GM12878 (cell line): ENCODE data around the gene APOL4.

Experiments used
- BCL3 ChIP-seq: IDR thresholded peaks from 2 replicates; pipeline ENCODE4 v1.6.1; 2011; ENCODE audit warnings: borderline replicate concordance, low read depth, mild to moderate bottlenecking, moderate library complexity, low read length; ENCODE audit not compliant: insufficient read depth, poor library complexity, severe bottlenecking
- CTCF ChIP-seq, 3 experiments: IDR thresholded peaks in 2 of 3; conservative IDR thresholded peaks in 1 of 3; 2 replicates each; pipeline ENCODE4 v1.5.1; 2011; ENCODE audit warnings: low read depth in 3 of 3, low read length in 3 of 3, mild to moderate bottlenecking in 3 of 3, control low read depth in 2 of 3, moderate library complexity in 2 of 3, inconsistent platforms in 1 of 3, mixed read lengths in 1 of 3; ENCODE audit not compliant: control insufficient read depth in 2 of 3, insufficient read depth in 1 of 3; ENCODE audit errors: extremely low read depth in 1 of 3
- ELK1 ChIP-seq: IDR thresholded peaks from 2 replicates; pipeline ENCODE4 v1.6.1; 2012; ENCODE audit warnings: low read depth, low read length, improper control_type of control experiment
- JUNB ChIP-seq: IDR thresholded peaks from 2 replicates; pipeline ENCODE4 v1.6.1; 2016; ENCODE audit warnings: antibody characterized with exemption, mild to moderate bottlenecking
- NFYB ChIP-seq: IDR thresholded peaks from 2 replicates; pipeline ENCODE4 v1.6.1; 2011; ENCODE audit warnings: low read depth, mild to moderate bottlenecking, low read length, improper control_type of control experiment, moderate library complexity; ENCODE audit not compliant: insufficient read depth
- NR2F1 ChIP-seq: fragments of 450-650 bp; conservative IDR thresholded peaks from 2 replicates; pipeline ENCODE4 v1.6.1; 2017; ENCODE audit warnings: mild to moderate bottlenecking
- POLR2A ChIP-seq: IDR thresholded peaks from 2 replicates; pipeline ENCODE4 v1.6.1; 2011; ENCODE audit warnings: low read depth, mild to moderate bottlenecking, low read length
- POLR2AphosphoS5 ChIP-seq: IDR thresholded peaks from 2 replicates; pipeline ENCODE4 v1.6.1; 2011; ENCODE audit warnings: mild to moderate bottlenecking, low read length, inconsistent platforms
- RCOR1 ChIP-seq: conservative IDR thresholded peaks from 2 replicates; pipeline ENCODE4 v1.6.1; 2012; ENCODE audit warnings: low read depth, low read length, improper control_type of control experiment
- SIX5 ChIP-seq: IDR thresholded peaks from 2 replicates; pipeline ENCODE4 v1.6.1; 2011; ENCODE audit warnings: mild to moderate bottlenecking, low read depth, low read length, moderate library complexity; ENCODE audit not compliant: severe bottlenecking
- USF1 ChIP-seq: IDR thresholded peaks from 2 replicates; pipeline ENCODE4 v1.6.1; 2011; ENCODE audit warnings: borderline replicate concordance, low read depth, mild to moderate bottlenecking, moderate library complexity, mixed read lengths, low read length; ENCODE audit not compliant: insufficient read depth; ENCODE audit errors: extremely low read length
- YY1 ChIP-seq: IDR thresholded peaks from 2 replicates; pipeline ENCODE4 v1.6.1; 2011; ENCODE audit warnings: low read depth, mild to moderate bottlenecking, low read length

- TF ChIP-seq CTCF (IDR thresholded peaks at IDR 0.05 in 2 of 3, conservative IDR thresholded peaks at IDR 0.05 in 1 of 3; ENCODE audit: control insufficient read depth in 2 of 3, extremely low read depth in 1 of 3, insufficient read depth in 1 of 3, low read depth in 3 of 3, low read length in 3 of 3) (no peak), USF1 (no peak), POLR2A (no peak), ELK1 (no peak), SIX5 (no peak), RCOR1 (no peak), BCL3 (no peak), NR2F1 (0 out of 2 replicates have a peak, but pooled peaks have one; percentile 8), POLR2AphosphoS5 (no peak), NFYB (no peak), YY1 (no peak), JUNB (no peak)
Observed at GRCh38 chr22:36197514-36198146, 4.0 kb downstream of the APOL4 start.
